Breast epithelium (tissue), 3 donors: ENCODE data around the gene MGAT1.

ENCODE experiments used
- CTCF ChIP-seq, 3 donors: fragments of 450-650 bp; IDR thresholded peaks; one replicate each; pipeline ENCODE4 v1.5.1; 2016 to 2017; ENCODE audit warnings: antibody characterized with exemption in 3 of 3, mild to moderate bottlenecking in 3 of 3, moderate library complexity in 3 of 3
- POLR2A ChIP-seq: fragments of 450-650 bp; IDR thresholded peaks from one replicate; pipeline ENCODE4 v1.6.1; 2016; ENCODE audit warnings: antibody characterized with exemption, mild to moderate bottlenecking, moderate library complexity

GRCh38 chr5:180797256-180798192 is 5.1 kb downstream of the MGAT1 start:
- TF ChIP-seq CTCF (IDR thresholded peaks at IDR 0.05) (no peak), POLR2A (no peak)
